ENCODE results near the gene STOML3.
A peak's percentile ranks its signal among the peaks of the same experiment; 100 is the strongest.
"Not testable (repeated sequence)": the region's sequence is repeated elsewhere in the genome, so short reads cannot be mapped to it uniquely, and the experiment has no call there.

Gene STOML3

DNA sequence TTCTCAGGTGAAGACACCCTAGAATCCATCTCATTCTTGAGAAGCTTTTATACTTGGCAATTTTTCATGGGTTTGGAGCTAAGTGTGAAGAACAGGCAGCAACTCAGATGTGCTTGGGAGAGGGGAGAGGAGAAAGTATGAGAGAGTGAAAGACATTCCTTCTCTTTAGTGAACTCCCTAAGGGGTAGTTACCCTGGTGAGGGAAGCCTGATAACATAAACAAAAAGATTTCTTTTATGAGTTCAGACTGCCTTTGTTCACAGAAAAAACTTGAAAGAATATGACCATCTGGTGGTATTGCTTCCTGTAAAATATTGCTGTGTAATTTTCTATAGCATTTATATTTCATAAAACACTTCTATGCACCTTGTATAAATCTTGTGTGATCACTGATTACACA lies at the start of gene STOML3:
Gene STOML3 (minus strand): TSS at position 139 of the 400 bp plus-strand sequence. CDS start 110 bp downstream, at position 29.
- no peak for DNase-seq

DNA sequence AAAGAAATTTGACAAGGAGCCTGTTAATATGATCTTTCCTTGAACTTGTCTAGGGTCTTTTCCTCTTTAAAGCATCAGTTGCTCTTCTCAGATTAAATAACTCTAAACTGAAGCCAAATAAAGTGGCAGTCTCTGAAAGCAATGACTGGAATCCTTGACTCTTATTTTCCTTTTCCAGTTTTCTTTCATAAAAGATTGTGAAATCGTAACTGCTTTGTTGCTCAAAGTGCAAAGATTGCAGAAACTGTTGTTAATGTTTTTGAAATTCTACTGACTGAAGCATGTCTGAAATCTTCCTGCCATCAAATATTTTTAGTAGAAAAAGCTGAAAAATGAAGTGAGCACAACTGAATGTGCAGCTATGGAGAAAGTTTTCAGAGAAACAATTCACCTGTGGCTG lies 49.6 kb upstream of the STOML3 start:
- no peak for DNase-seq

GRCh38 chr13:39039041-39039440 lies 48.4 kb upstream of the STOML3 start:
- no peak for DNase-seq

DNA sequence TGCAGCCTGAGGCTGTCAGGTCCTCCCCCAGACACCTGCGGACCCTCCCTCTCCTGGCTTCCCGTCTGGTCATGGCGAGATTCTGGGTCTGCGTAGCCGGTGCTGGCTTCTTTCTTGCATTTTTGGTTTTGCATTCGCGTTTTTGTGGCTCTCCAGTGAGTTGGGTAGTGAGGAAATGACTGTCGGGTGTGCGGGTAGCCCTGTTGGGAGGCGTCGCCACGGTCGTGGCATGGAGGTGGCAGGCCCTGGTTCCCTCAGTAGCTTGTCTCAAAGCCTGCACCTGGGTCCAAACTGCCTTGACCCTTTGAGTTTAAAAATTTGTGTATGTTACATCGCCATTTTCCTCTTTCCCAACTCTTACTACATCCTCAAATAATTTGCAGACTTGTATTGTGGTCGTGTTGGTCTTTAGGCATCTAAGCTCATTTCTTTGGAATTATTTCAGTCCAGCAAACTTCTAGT lies 48.0 kb upstream of the STOML3 start:
- no peak for DNase-seq

GRCh38 chr13:39037880-39038568 lies 47.4 kb upstream of the STOML3 start, which contains the start of the genes NHLRC3 and PROSER1:
TSS of gene NHLRC3 (plus strand) at chr13:39038456. CDS start at chr13:39038640, 184 bp downstream.
TSS of gene PROSER1 (minus strand) at chr13:39038089. CDS start at chr13:39037242, 847 bp downstream.
- DNase-seq, result peak; percentile 73

DNA sequence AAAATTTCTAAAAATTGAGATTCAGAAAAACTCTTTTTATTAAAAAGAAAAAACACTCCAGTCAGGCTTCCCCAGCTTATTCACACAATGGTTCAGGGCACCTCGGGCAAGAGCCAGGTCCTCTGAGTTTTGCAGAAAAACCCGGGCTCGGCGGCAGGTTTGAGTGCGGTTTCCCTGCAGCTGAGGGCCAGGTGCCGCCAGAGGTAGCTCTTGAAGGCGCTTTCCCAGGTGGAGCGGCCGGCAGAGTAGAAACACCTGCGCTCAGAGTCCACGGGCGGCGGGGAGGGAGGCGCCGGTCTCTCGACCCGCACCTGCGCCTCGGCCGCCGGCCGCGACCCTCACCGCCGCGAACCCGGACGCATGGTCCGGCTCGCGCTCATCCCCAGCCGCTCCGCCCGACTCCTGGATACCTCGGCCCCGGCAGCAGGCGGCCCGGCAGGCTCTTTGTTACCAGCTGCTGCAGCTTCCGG lies 46.8 kb upstream of the STOML3 start:
- DNase-seq, result no peak

GRCh38 chr13:39036212-39036611 lies 45.6 kb upstream of the STOML3 start:
- DNase-seq, result no peak

DNA sequence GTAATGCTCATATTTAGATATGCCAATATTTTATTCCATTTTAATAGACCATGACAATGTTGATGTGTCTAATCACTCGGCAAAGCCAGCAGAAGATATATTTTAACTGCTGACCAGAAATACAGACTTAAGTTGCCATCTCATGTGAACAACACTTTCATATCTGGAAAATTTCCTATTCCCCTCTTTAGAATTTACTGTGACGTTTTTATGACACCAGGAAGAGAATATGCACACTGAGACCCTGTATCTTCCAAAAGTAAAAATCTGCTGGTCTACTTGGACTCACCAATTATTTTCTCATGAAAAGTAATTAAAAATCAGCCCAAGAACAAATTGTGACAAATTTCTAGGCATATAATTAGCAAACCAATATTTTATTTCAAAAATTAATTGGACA lies 45.2 kb upstream of the STOML3 start:
- no peak for DNase-seq

- no peak for DNase-seq
Observed at GRCh38 chr13:39035204-39035603, 44.6 kb upstream of the STOML3 start.

DNA sequence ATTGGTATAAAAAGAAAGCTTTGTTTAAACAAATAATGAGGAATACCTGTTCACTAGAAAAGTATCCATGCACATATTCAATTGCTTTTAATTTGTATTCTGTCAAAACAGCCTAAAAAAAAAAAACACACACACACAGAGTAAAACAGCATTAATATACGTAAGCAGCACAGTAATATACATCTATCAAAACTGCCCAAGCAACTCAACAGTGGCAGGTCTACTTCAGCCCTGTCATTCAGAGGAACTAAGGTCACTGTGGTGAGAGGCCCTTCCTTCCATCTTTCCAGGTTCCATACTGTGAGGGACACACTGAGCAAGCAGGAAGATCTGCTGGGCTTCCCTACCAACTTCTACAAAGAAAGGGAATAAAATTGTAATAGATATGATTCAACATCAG lies 43.5 kb upstream of the STOML3 start:
- no peak for DNase-seq

GRCh38 chr13:39032150-39032549 lies 41.5 kb upstream of the STOML3 start:
- DNase-seq, result no peak

GRCh38 chr13:39025433-39025839 lies 34.8 kb upstream of the STOML3 start:
- DNase-seq, result no peak

DNA sequence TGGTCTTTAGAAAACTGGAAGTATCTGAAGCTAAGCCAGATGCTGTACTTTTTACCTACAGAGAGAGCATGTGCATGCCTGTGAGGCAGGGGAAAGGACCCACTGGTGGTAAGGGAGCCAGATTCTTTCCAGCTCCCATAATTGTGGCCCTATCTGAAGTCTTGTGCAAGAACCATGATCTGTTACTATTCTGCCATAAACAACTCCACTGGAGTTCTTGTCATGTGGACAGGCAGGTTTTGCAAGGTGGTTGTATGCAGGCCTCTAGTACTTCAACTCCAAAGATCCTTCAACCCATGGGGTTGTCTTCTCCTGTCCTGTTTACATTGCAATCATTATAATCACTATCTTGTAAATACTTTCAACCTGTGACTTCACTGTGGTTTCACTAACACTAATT lies 33.1 kb upstream of the STOML3 start:
- no peak for DNase-seq

DNA sequence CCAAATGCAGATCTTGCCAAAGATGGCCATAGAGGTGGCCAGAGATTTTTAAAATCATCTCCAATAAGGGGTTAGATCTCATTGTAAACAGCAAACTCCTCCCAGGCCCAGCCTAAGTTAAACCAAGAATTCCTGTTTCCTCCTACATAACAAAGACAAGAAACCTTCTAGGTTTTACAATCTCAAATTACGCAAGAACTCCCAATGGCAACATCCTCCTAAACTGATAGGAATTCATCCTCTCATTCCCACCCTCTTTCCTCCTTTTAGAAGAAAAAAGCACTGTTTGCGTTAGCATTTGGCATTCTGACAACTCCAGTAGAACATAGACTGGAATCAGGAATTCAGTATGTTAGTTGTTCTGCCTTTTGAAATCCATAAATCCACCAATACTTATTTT lies 32.7 kb upstream of the STOML3 start:
- DNase-seq, result no peak

DNA sequence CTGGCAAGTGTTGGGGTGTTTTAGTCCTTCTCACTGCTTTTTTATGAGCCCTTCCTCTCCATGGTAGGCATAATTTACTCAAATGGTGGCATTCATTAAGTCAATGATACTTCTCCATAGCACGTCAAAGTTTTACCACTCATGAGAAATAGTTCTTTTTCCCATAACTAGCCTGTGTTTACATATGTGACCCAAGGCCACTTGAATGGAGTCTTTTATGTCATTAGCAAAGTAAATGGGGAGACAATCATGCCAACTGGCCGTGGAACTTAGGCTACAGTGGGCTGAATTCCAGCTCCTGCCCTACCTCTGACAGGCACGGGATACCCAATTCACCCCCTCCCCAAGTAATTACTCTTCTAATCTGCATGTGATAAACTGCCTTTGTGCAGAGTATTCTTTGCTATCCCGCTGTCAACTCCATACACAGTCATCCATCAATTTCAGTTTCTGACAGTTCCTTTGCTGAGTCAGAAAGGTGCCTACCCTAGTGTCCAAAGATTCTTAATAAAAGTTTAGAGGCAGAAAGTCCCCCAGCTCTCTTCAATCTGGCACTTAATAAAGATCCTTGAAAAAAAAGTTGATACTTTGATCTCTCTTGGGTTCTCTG lies 30.3 kb upstream of the STOML3 start:
- DNase-seq, result no peak

DNA sequence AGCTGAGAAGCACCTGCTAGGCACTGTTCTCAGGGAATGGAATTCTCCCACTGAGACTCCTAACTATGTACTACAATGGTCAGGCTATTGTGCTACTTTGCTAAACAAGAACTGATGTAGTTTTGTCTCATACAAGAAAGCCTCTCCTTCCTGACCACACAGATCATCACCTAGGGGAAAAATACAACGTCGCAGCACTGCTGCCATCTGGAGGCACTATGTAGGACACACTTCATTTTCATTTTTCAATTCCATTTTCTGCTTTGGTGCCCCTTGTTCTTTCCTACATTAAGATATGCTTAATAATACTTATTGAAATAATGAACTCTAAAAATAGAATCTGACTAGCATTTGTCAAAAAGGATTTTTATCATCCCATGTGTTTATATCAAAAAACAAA lies 26.2 kb upstream of the STOML3 start:
- DNase-seq, result no peak

GRCh38 chr13:39016087-39016486 lies 25.5 kb upstream of the STOML3 start:
- no peak for DNase-seq

- no peak for DNase-seq
Observed at GRCh38 chr13:39013462-39013861, 22.8 kb upstream of the STOML3 start.

DNA sequence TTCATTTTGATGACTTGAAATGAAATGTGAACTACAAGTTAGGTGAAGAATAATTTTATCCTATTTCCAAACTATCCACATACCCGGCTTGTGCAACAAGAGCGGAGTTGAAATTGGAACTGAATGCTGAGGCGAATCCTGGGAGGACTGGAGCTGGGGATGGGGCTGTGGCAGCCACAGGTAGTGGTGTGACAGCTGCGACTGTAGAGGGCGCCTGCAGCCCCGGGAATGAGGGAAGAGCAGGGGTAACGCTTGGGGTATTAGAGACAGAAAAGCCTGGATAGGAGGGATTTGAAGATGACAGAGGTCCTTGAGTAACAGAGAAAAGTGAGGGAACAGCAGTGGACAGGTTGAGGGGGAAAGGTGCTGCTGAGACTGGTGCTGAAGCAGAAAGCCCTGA lies 22.0 kb upstream of the STOML3 start:
- DNase-seq, result no peak

GRCh38 chr13:39006371-39007111 lies 15.9 kb upstream of the STOML3 start:
- not testable (repeated sequence) for DNase-seq

DNA sequence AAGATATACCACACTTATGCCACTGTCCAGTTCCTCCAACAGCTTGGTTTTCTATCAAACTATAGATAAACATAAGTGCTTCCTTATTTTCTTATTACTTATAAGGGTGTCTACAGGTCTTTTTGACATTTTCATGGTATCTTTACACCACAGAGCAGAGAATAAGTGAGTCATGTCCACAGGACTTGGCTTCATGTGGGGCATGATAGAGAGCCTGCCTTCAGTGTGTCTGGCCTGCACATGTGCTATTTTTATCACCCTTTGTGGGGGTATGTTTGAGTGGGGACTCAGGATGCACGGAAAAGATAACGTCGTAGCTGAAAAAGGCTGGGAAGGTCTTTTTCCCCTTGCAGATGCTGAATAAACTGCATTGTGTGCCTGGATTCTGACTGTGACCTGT lies 8.1 kb upstream of the STOML3 start:
- DNase-seq, result no peak

GRCh38 chr13:38993381-38993780 lies 2.8 kb upstream of the STOML3 start:
- no peak for DNase-seq

DNA sequence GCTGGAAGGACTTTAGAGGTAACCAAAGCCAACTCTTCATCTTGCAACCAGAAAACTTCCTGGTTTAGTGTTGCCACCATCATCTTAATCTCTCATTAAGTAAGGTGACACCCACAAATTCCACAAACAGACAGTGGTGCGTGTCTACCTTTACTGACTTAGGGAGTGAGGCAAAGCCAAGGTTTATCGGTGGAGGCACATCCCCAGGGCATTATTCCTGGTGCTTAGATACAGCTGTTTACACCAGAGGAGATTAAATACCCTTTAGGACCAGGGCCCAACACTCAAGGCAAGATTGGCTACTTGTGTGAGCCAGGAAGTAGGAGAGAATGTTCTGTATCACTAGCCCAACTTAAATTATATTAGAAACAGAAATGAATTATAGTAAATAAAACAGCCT lies 9.5 kb downstream of the STOML3 start:
- no peak for DNase-seq

GRCh38 chr13:38980750-38981078 lies 9.9 kb downstream of the STOML3 start:
- no peak for DNase-seq
